GM12878 (cell line): Measurements from ENCODE around the gene SLC6A3. TPM values are rescaled to one million over a fixed set of nuclear protein-coding genes. Genes with fewer than 3 reads are reported as not detected.

Experiments used
- BCL11A ChIP-seq: IDR thresholded peaks from 2 replicates; pipeline ENCODE4 v1.6.1; 2011; ENCODE audit warnings: low read depth, low read length
- BHLHE40 ChIP-seq, 2 experiments: fragments of 450-650 bp in 1 of 2; IDR thresholded peaks; 2 replicates each; pipeline ENCODE4 v1.6.1; 2011 to 2017; ENCODE audit warnings: low read depth in 2 of 2, borderline replicate concordance in 1 of 2, improper control_type of control experiment in 1 of 2, low read length in 1 of 2, mild to moderate bottlenecking in 1 of 2
- CBFB ChIP-seq: IDR thresholded peaks from 2 replicates; pipeline ENCODE4 v1.6.1; 2016; ENCODE audit warnings: antibody characterized with exemption, low read depth
- CEBPZ ChIP-seq: fragments of 150-350 bp; IDR thresholded peaks from 2 replicates; pipeline ENCODE4 v1.6.1; 2016; ENCODE audit warnings: low read depth, low read length
- CUX1 ChIP-seq: IDR thresholded peaks from 2 replicates; pipeline ENCODE4 v1.6.1; 2012; ENCODE audit warnings: improper control_type of control experiment, low read depth, low read length; ENCODE audit not compliant: insufficient replicate concordance
- ETV6 ChIP-seq, 2 experiments: fragments of 450-650 bp in 1 of 2; IDR thresholded peaks in 1 of 2; conservative IDR thresholded peaks in 1 of 2; 2 replicates each; pipeline ENCODE4 v1.6.1; 2014; ENCODE audit warnings: antibody characterized with exemption in 1 of 2, borderline replicate concordance in 1 of 2, low read depth in 1 of 2, mild to moderate bottlenecking in 1 of 2, moderate library complexity in 1 of 2
- GATAD2B ChIP-seq: fragments of 450-650 bp; conservative IDR thresholded peaks from 2 replicates; pipeline ENCODE4 v1.6.1; 2017; ENCODE audit warnings: low read depth, mild to moderate bottlenecking, moderate library complexity
- IKZF2 ChIP-seq, 2 experiments: fragments of 450-650 bp; IDR thresholded peaks; 2 replicates each; pipeline ENCODE4 v1.6.1; 2017; ENCODE audit warnings: mild to moderate bottlenecking in 2 of 2, moderate library complexity in 2 of 2
- KDM1A ChIP-seq: fragments of 200-600 bp; sonication (generic); IDR thresholded peaks from 2 replicates; pipeline ENCODE4 v1.6.1; 2016; ENCODE audit warnings: borderline replicate concordance
- NFYB ChIP-seq: IDR thresholded peaks from 2 replicates; pipeline ENCODE4 v1.6.1; 2011; ENCODE audit warnings: low read depth, mild to moderate bottlenecking, low read length, improper control_type of control experiment, moderate library complexity; ENCODE audit not compliant: insufficient read depth
- NR2F1 ChIP-seq: fragments of 450-650 bp; conservative IDR thresholded peaks from 2 replicates; pipeline ENCODE4 v1.6.1; 2017; ENCODE audit warnings: mild to moderate bottlenecking
- NRF1 ChIP-seq: conservative IDR thresholded peaks from 2 replicates; pipeline ENCODE4 v1.6.1; 2011; ENCODE audit warnings: mild to moderate bottlenecking, low read depth, low read length, improper control_type of control experiment
- PAX5 ChIP-seq: IDR thresholded peaks from 2 replicates; pipeline ENCODE4 v1.6.1; 2011; ENCODE audit warnings: low read depth, low read length, borderline replicate concordance
- RAD51 ChIP-seq: fragments of 450-650 bp; IDR thresholded peaks from 2 replicates; pipeline ENCODE4 v1.6.1; 2016; ENCODE audit warnings: moderate library complexity, mild to moderate bottlenecking, inconsistent platforms
- RCOR1 ChIP-seq: conservative IDR thresholded peaks from 2 replicates; pipeline ENCODE4 v1.6.1; 2012; ENCODE audit warnings: low read depth, low read length, improper control_type of control experiment
- SUZ12 ChIP-seq: fragments of 200-600 bp; sonication (generic); IDR thresholded peaks from one replicate; pipeline ENCODE4 v1.6.1; 2018; ENCODE audit warnings: antibody characterized with exemption, mild to moderate bottlenecking; ENCODE audit not compliant: unreplicated experiment
- TCF7 ChIP-seq: IDR thresholded peaks from 2 replicates; pipeline ENCODE4 v1.6.1; 2014; ENCODE audit warnings: antibody characterized with exemption, borderline replicate concordance
- USF1 ChIP-seq: IDR thresholded peaks from 2 replicates; pipeline ENCODE4 v1.6.1; 2011; ENCODE audit warnings: borderline replicate concordance, low read depth, mild to moderate bottlenecking, moderate library complexity, mixed read lengths, low read length; ENCODE audit not compliant: insufficient read depth; ENCODE audit errors: extremely low read length
- WRNIP1 ChIP-seq: IDR thresholded peaks from 2 replicates; pipeline ENCODE4 v1.6.1; 2011; ENCODE audit warnings: low read depth, low read length, improper control_type of control experiment, borderline replicate concordance
- YY1 ChIP-seq: IDR thresholded peaks from 2 replicates; pipeline ENCODE4 v1.6.1; 2011; ENCODE audit warnings: low read depth, mild to moderate bottlenecking, low read length
- ZNF622 ChIP-seq: fragments of 450-650 bp; IDR thresholded peaks from 2 replicates; pipeline ENCODE4 v1.6.1; 2017; ENCODE audit warnings: mild to moderate bottlenecking, inconsistent platforms
- polyA plus RNA-seq, 11 experiments: library from polyadenylated mRNA; depleted of rRNA in 4 of 11; unstranded in 6 of 11; stranded (reverse) in 5 of 11; fragments of >200 nt; fragmentation: Nextera tagmentation in 4 of 11; fragmentation: Illumina TruSeq in 1 of 11; extraction: Ambion mirVana in 4 of 11; extraction: Trizol in 1 of 11; gene quantifications; 1 replicate in 1 of 11; 2 replicates in 10 of 11; pipeline versions ENCODE4 v1.2.1 to v1.2.3, GENCODE V29; 2011 to 2016; ENCODE audit warnings: inconsistent platforms in 2 of 11, missing spikeins in 2 of 11, low read depth in 1 of 11
- total RNA-seq, 4 experiments: library from RNA; depleted of rRNA in 3 of 4; stranded (reverse); fragments of >200 nt in 3 of 4; fragmentation: Illumina TruSeq in 1 of 4; extraction: Trizol in 1 of 4; gene quantifications; 2 replicates each; pipeline versions ENCODE4 v1.2.1 to v1.2.3, GENCODE V29; 2013 to 2021

The SLC6A3 gene
- total and polyA plus RNA-seq, 10 of the 15 experiments (the other 5 are each of a cell fraction or from before 2014, with no cell fraction given): 0.01 TPM; not detected in 9

- no peak for TF ChIP-seq CUX1
- TF ChIP-seq WRNIP1: no peak
- TF ChIP-seq NRF1: no peak
- no peak for TF ChIP-seq IKZF2 (IDR thresholded peaks at IDR 0.05)
- TF ChIP-seq BHLHE40 (IDR thresholded peaks at IDR 0.05; ENCODE audit: borderline replicate concordance in 1 of 2, low read depth in 2 of 2, low read length in 1 of 2): peak in 1 of 2 experiments; percentile 64; a peak in 2 of 4 replicates
- peak; percentile 21 for TF ChIP-seq USF1
- TF ChIP-seq CEBPZ: no peak
- no peak for TF ChIP-seq TCF7
- no peak for TF ChIP-seq YY1
- TF ChIP-seq PAX5: no peak
- TF ChIP-seq NR2F1: no peak
- TF ChIP-seq SUZ12: no peak
- no peak for TF ChIP-seq RAD51
- TF ChIP-seq GATAD2B: 0 out of 2 replicates have a peak, but pooled peaks have one; percentile 13
- no peak for TF ChIP-seq NFYB
- no peak for TF ChIP-seq KDM1A
- no peak for TF ChIP-seq ZNF622
- TF ChIP-seq RCOR1: no peak
- TF ChIP-seq CBFB: no peak
- no peak for TF ChIP-seq ETV6 (conservative IDR thresholded peaks at IDR 0.05 in 1 of 2, IDR thresholded peaks at IDR 0.05 in 1 of 2; ENCODE audit: borderline replicate concordance in 1 of 2, low read depth in 1 of 2)
- no peak for TF ChIP-seq BCL11A
Measured at GRCh38 chr5:1487079-1487764, 42.0 kb upstream of the SLC6A3 start (continued).
